IMR-90 (cell line): ENCODE measurements around the gene CELF5. TPM values are rescaled to one million over a fixed set of nuclear protein-coding genes. Genes with fewer than 3 reads are reported as not detected.

Experiments used
- ATAC-seq: fragments of 200-7000 bp; cut with Tn5 transposase; 2 replicates; pipeline ENCODE4 v1.9.1; 2020; ENCODE audit warnings: low read depth, mild to moderate bottlenecking, moderate library complexity
- BruUV-seq: library from RNA; stranded (reverse); fragments of 400-500 nt; replicated peaks from 2 replicates; lab custom pipeline; 2021; lab: Mats Ljungman, UMichigan
- CTCF ChIA-PET: fragments of 300-600 bp; formaldehyde crosslinking; extraction: SDS; loops from one replicate; lab custom pipeline; 2021; ENCODE audit warnings: antibody characterized with exemption; lab: Yijun Ruan, JAX
- POLR2A ChIA-PET: fragments of 300-600 bp; sonication (Branson Sonifier 250); formaldehyde crosslinking; loops from one replicate; lab custom pipeline; 2022; ENCODE audit warnings: antibody characterized with exemption; ENCODE audit not compliant: unreplicated experiment; lab: Charles Lee
- DNase-seq: peaks from one replicate; pipeline ENCODE4 v3.0.0; 2013
- H2AFZ ChIP-seq: replicated peaks from 2 replicates; pipeline ENCODE3; 2013; ENCODE audit warnings: low read length, mild to moderate bottlenecking; ENCODE audit not compliant: poor library complexity
- H2AK5ac ChIP-seq: 2 replicates; pipeline ENCODE4 v1.6.1; 2013; ENCODE audit warnings: low read depth, low read length, inconsistent platforms
- H2AK9ac ChIP-seq: replicated peaks from 2 replicates; pipeline ENCODE3; 2013; ENCODE audit warnings: mild to moderate bottlenecking, low read depth, low read length, moderate library complexity; ENCODE audit not compliant: poor library complexity
- H2BK120ac ChIP-seq: 2 replicates; pipeline ENCODE4 v1.6.1; 2013; ENCODE audit warnings: low read depth, low read length, inconsistent platforms
- H2BK15ac ChIP-seq: 3 replicates; pipeline ENCODE4 v1.6.1; 2013; ENCODE audit warnings: low read depth, low read length, inconsistent platforms
- H2BK20ac ChIP-seq: 2 replicates; pipeline ENCODE4 v1.6.1; 2013; ENCODE audit warnings: low read depth, mild to moderate bottlenecking, inconsistent platforms, low read length, moderate library complexity
- H2BK5ac ChIP-seq: 2 replicates; pipeline ENCODE4 v1.6.1; 2013; ENCODE audit warnings: mild to moderate bottlenecking, low read depth, low read length, inconsistent platforms; ENCODE audit not compliant: poor library complexity, severe bottlenecking
- H3K14ac ChIP-seq: replicated peaks from 2 replicates; pipeline ENCODE4 v1.6.1; 2013; ENCODE audit warnings: low read depth, low read length, inconsistent platforms
- H3K18ac ChIP-seq: 2 replicates; pipeline ENCODE4 v1.6.1; 2013; ENCODE audit warnings: low read depth, low read length, control low read depth
- H3K23ac ChIP-seq: 2 replicates; pipeline ENCODE4 v1.6.1; 2013; ENCODE audit warnings: low read depth, low read length, inconsistent platforms
- H3K27ac ChIP-seq: 2 replicates; pipeline ENCODE4 v1.5.1; 2013; ENCODE audit warnings: mild to moderate bottlenecking, control low read depth, low read length; ENCODE audit not compliant: insufficient read depth
- H3K27me3 ChIP-seq: 2 replicates; pipeline ENCODE4 v1.6.1; 2013; ENCODE audit warnings: low read length; ENCODE audit not compliant: control insufficient read depth, insufficient read depth
- H3K36me3 ChIP-seq: 2 replicates; pipeline ENCODE4 v1.6.1; 2013; ENCODE audit warnings: low read length, mixed read lengths; ENCODE audit not compliant: control insufficient read depth, insufficient read depth
- H3K4ac ChIP-seq: 2 replicates; pipeline ENCODE4 v1.6.1; 2013; ENCODE audit warnings: low read depth, low read length, inconsistent platforms
- H3K4me1 ChIP-seq: 2 replicates; pipeline ENCODE4 v1.6.1; 2013; ENCODE audit warnings: low read length, mixed read lengths; ENCODE audit not compliant: control insufficient read depth, insufficient read depth
- H3K4me2 ChIP-seq: 2 replicates; pipeline ENCODE4 v1.6.1; 2013; ENCODE audit warnings: low read depth, mild to moderate bottlenecking, control low read depth, low read length, moderate library complexity
- H3K4me3 ChIP-seq: 2 replicates; pipeline ENCODE4 v1.5.1; 2013; ENCODE audit warnings: low read depth, mild to moderate bottlenecking, control low read depth, low read length, moderate library complexity; ENCODE audit not compliant: insufficient read depth
- H3K56ac ChIP-seq: 2 replicates; pipeline ENCODE4 v1.6.1; 2013; ENCODE audit warnings: low read length, inconsistent platforms; ENCODE audit not compliant: insufficient read depth; ENCODE audit errors: extremely low read depth
- H3K79me1 ChIP-seq, 2 experiments: 2 replicates each; pipeline ENCODE4 v1.6.1; 2013; ENCODE audit warnings: low read length in 2 of 2, inconsistent platforms in 1 of 2, low read depth in 1 of 2
- H3K9ac ChIP-seq: 2 replicates; pipeline ENCODE4 v1.6.1; 2013; ENCODE audit warnings: low read depth, low read length, control low read depth
- H3K9me1 ChIP-seq: 2 replicates; pipeline ENCODE4 v1.6.1; 2013; ENCODE audit warnings: low read length, inconsistent platforms; ENCODE audit not compliant: insufficient read depth
- H3K9me3 ChIP-seq: 2 replicates; pipeline ENCODE4 v1.6.1; 2013; ENCODE audit warnings: low read length; ENCODE audit not compliant: control insufficient read depth, insufficient read depth
- H4K20me1 ChIP-seq: 2 replicates; pipeline ENCODE4 v1.6.1; 2013; ENCODE audit warnings: low read length, inconsistent platforms; ENCODE audit not compliant: insufficient read depth
- H4K5ac ChIP-seq: 2 replicates; pipeline ENCODE4 v1.6.1; 2013; ENCODE audit warnings: mild to moderate bottlenecking, low read depth, low read length, control low read depth
- H4K8ac ChIP-seq, 2 experiments: 2 replicates each; pipeline ENCODE4 v1.6.1; 2013; ENCODE audit warnings: low read depth in 2 of 2, low read length in 2 of 2, control low read depth in 1 of 2, inconsistent platforms in 1 of 2
- H4K91ac ChIP-seq: 2 replicates; pipeline ENCODE4 v1.6.1; 2013; ENCODE audit warnings: low read depth, low read length, inconsistent platforms; ENCODE audit not compliant: insufficient read depth
- MAZ ChIP-seq: IDR thresholded peaks from 2 replicates; pipeline ENCODE4 v1.6.1; 2012; ENCODE audit warnings: low read depth, mild to moderate bottlenecking, low read length, improper control_type of control experiment, moderate library complexity, borderline replicate concordance
- WGBS, 2 experiments: methylation state at CpG; one replicate each; pipeline versions ENCODE4 v1.1.5 to v1.1.7; 2013; ENCODE audit warnings: missing lambda C conversion rate in 2 of 2; ENCODE audit not compliant: insufficient read length in 1 of 2; ENCODE audit errors: extremely low coverage in 2 of 2; 5-methylcytosine and 5-hydroxymethylcytosine counted together
- dilution Hi-C: fragments of 300-500 bp; cut with HindIII; formaldehyde crosslinking; loops from one replicate; pipeline ENCODE4 v1.14.3; 2018; ENCODE audit warnings: low sequenced_read_pairs; ENCODE audit not compliant: unreplicated experiment
- in situ Hi-C: fragments of 300-500 bp; cut with MboI; formaldehyde crosslinking; loops from 3 replicates; pipeline ENCODE4 v1.14.3; 2019; ENCODE audit warnings: low sequenced_read_pairs, inconsistent platforms, mixed read lengths
- intact Hi-C: fragments of 100-400 bp; cut with micrococcal nuclease; formaldehyde crosslinking; loops from 2 replicates; pipeline ENCODE4 v1.10.0; 2022
- polyA plus RNA-seq, 3 experiments: library from polyadenylated mRNA; depleted of rRNA; stranded (reverse); fragments of >200 nt; gene quantifications; 2 replicates each; pipeline ENCODE4 v1.2.3, GENCODE V29; 2012; ENCODE audit warnings: low replicate concordance in 1 of 3
- total RNA-seq: library from RNA; depleted of rRNA; stranded (reverse); fragments of >200 nt; gene quantifications from 2 replicates; pipeline ENCODE4 v1.2.3, GENCODE V29; 2012

CELF5 gene
- total and polyA plus RNA-seq, 2 of the 4 experiments (the other 2 are of a cell fraction) = 0.02 TPM; not detected in 1

DNA sequence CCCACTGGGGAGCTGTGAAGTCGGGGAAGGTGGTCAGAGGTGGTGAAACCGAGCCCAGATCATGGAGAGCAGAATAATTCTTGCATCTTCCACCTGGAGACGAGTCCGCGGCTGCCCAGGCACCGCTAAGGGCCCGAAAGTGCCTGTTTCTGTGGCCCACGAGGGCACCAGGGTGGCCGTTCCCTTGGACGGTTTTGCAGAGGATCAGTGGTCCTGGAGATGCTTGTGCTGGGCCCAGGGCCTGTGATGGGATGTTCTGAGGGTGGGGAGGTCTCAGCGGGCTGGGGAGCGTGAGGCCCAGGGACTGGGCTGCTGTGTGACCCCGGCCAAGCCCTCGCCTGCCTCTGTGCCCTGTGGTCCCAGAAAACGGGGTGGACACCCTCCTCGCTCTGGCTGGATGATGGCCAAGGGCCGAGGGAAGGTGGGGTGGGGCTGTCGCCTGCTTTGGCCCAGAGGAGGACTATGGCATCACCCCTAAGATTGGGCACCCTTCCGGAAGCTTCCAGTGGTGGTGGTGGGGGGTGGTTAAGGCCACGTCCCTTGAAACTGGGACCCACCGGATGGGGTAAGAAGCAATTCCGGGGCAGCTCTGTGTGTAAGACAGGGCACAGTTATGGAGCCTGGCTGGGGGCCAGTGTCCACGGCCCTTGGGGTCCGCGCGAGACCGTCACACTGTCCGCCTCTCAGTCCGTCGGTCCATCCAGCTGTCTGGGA is 90.7 kb downstream of the CELF5 start:
- no peak overlapping the region for H4K91ac ChIP-seq
- no peak overlapping the region for H3K18ac ChIP-seq
- H4K5ac ChIP-seq = no peak overlapping the region
- no peaks in the 10 kb centered on the region for H3K36me3 ChIP-seq
- in situ Hi-C loops = loop anchor here (25.0 kb wide), 1 partner anchor 297 kb away; the partner anchor contains the start of gene TBXA2R
- ChIA-PET CTCF (interaction anchor here (1.0 to 1.9 kb wide), 2 partner anchors 10 to 157 kb away, joined by 3 to 6 read pairs; no protein-coding TSS in a partner anchor), POLR2A (no interaction called here)
- H3K9ac ChIP-seq = no peak overlapping the region
- H2BK5ac ChIP-seq = no peak overlapping the region
- H4K20me1 ChIP-seq = no peaks in the 10 kb centered on the region
- no peak overlapping the region for H3K14ac ChIP-seq
- no peak overlapping the region for H3K4me3 ChIP-seq
- no peak overlapping the region for H3K23ac ChIP-seq
- dilution Hi-C loops = no loop called here
- ATAC-seq (no peak), DNase-seq (no peak)
- 79% methylated on average over 13 of the region's 30 CpGs; no CpG with 5 or more reads in 1 of the 2 experiments for WGBS, 2 experiments
- no TSS peak for BruUV-seq
- H2AFZ ChIP-seq = no peak overlapping the region
- no peaks in the 10 kb centered on the region for H3K79me1 ChIP-seq
- no peak overlapping the region for H3K56ac ChIP-seq
- H3K4me1 ChIP-seq = no peaks in the 10 kb centered on the region
- no peak overlapping the region for H3K27ac ChIP-seq
- H2BK15ac ChIP-seq = no peak overlapping the region
- H2BK120ac ChIP-seq = no peak overlapping the region
- intact Hi-C loops = no loop called here
- H2AK9ac ChIP-seq = no peak overlapping the region
- no peak for TF ChIP-seq MAZ
- no peak overlapping the region for H4K8ac ChIP-seq
- H3K9me1 ChIP-seq = no peaks in the 10 kb centered on the region
- H3K27me3 ChIP-seq = peaks cover 24% of the 10 kb centered on the region
- H2AK5ac ChIP-seq = no peak overlapping the region
- no peak overlapping the region for H3K4me2 ChIP-seq
- H3K9me3 ChIP-seq = peaks cover 3% of the 10 kb centered on the region
- no peak overlapping the region for H2BK20ac ChIP-seq
- H3K4ac ChIP-seq = no peak overlapping the region
